GM12891 (cell line): ENCODE measurements around the gene SLC25A17.

ENCODE experiments used
- PAX5 ChIP-seq: IDR thresholded peaks from 2 replicates; pipeline ENCODE4 v1.6.1; 2011; ENCODE audit warnings: low read length, moderate library complexity, mild to moderate bottlenecking; ENCODE audit not compliant: insufficient read depth, severe bottlenecking
- POLR2A ChIP-seq: IDR thresholded peaks from 2 replicates; pipeline ENCODE4 v1.6.1; 2011; ENCODE audit warnings: low read depth, low read length, control low read depth
- POLR2AphosphoS5 ChIP-seq: IDR thresholded peaks from 2 replicates; pipeline ENCODE4 v1.6.1; 2011; ENCODE audit warnings: low read depth, low read length, control low read depth
- POU2F2 ChIP-seq: IDR thresholded peaks from 2 replicates; pipeline ENCODE4 v1.6.1; 2011; ENCODE audit warnings: low read depth, mild to moderate bottlenecking, control low read depth, low read length, moderate library complexity
- SPI1 ChIP-seq: IDR thresholded peaks from 2 replicates; pipeline ENCODE4 v1.6.1; 2011; ENCODE audit warnings: low read depth, low read length, control low read depth
- TAF1 ChIP-seq: IDR thresholded peaks from 2 replicates; pipeline ENCODE4 v1.6.1; 2011; ENCODE audit warnings: low read depth, low read length, control low read depth

DNA sequence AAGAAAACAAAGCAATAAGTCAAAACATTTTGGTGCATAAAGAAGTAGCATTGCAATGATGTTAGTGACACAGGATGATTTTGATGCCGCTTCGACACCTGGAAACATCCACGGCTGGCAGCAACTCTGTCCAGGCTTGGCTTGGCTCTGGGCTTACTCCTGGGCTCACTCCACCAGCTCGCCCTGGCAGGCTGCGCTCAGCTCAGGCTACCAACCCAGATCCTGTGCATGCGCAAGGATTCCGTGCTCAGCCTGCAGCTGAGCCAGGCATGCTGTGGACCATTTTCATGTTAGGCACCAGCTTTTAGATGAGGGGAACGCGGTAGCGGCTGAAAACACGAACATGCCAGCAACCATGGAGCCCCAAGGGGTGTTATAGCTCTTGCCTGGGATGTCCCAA is 66.0 kb downstream of the SLC25A17 start:
- TF ChIP-seq POLR2A, result no peak
- no peak for TF ChIP-seq TAF1
- TF ChIP-seq POLR2AphosphoS5, result no peak
- TF ChIP-seq PAX5, result no peak
- TF ChIP-seq SPI1, result no peak
- no peak for TF ChIP-seq POU2F2
